Measurements from ENCODE around the gene A2M. TPM values are rescaled to one million over a fixed set of nuclear protein-coding genes. Genes with fewer than 3 reads are reported as not detected.

The A2M gene
- total and polyA plus RNA-seq, 2 of the 8 experiments (the other 6 are each of a cell fraction or from before 2014, with no cell fraction given) = 0.15 TPM; not detected in 1

GRCh38 chr12:9156119-9156518 is 40.4 kb upstream of the A2M start (continued):
- TF ChIP-seq, protein P1, sequence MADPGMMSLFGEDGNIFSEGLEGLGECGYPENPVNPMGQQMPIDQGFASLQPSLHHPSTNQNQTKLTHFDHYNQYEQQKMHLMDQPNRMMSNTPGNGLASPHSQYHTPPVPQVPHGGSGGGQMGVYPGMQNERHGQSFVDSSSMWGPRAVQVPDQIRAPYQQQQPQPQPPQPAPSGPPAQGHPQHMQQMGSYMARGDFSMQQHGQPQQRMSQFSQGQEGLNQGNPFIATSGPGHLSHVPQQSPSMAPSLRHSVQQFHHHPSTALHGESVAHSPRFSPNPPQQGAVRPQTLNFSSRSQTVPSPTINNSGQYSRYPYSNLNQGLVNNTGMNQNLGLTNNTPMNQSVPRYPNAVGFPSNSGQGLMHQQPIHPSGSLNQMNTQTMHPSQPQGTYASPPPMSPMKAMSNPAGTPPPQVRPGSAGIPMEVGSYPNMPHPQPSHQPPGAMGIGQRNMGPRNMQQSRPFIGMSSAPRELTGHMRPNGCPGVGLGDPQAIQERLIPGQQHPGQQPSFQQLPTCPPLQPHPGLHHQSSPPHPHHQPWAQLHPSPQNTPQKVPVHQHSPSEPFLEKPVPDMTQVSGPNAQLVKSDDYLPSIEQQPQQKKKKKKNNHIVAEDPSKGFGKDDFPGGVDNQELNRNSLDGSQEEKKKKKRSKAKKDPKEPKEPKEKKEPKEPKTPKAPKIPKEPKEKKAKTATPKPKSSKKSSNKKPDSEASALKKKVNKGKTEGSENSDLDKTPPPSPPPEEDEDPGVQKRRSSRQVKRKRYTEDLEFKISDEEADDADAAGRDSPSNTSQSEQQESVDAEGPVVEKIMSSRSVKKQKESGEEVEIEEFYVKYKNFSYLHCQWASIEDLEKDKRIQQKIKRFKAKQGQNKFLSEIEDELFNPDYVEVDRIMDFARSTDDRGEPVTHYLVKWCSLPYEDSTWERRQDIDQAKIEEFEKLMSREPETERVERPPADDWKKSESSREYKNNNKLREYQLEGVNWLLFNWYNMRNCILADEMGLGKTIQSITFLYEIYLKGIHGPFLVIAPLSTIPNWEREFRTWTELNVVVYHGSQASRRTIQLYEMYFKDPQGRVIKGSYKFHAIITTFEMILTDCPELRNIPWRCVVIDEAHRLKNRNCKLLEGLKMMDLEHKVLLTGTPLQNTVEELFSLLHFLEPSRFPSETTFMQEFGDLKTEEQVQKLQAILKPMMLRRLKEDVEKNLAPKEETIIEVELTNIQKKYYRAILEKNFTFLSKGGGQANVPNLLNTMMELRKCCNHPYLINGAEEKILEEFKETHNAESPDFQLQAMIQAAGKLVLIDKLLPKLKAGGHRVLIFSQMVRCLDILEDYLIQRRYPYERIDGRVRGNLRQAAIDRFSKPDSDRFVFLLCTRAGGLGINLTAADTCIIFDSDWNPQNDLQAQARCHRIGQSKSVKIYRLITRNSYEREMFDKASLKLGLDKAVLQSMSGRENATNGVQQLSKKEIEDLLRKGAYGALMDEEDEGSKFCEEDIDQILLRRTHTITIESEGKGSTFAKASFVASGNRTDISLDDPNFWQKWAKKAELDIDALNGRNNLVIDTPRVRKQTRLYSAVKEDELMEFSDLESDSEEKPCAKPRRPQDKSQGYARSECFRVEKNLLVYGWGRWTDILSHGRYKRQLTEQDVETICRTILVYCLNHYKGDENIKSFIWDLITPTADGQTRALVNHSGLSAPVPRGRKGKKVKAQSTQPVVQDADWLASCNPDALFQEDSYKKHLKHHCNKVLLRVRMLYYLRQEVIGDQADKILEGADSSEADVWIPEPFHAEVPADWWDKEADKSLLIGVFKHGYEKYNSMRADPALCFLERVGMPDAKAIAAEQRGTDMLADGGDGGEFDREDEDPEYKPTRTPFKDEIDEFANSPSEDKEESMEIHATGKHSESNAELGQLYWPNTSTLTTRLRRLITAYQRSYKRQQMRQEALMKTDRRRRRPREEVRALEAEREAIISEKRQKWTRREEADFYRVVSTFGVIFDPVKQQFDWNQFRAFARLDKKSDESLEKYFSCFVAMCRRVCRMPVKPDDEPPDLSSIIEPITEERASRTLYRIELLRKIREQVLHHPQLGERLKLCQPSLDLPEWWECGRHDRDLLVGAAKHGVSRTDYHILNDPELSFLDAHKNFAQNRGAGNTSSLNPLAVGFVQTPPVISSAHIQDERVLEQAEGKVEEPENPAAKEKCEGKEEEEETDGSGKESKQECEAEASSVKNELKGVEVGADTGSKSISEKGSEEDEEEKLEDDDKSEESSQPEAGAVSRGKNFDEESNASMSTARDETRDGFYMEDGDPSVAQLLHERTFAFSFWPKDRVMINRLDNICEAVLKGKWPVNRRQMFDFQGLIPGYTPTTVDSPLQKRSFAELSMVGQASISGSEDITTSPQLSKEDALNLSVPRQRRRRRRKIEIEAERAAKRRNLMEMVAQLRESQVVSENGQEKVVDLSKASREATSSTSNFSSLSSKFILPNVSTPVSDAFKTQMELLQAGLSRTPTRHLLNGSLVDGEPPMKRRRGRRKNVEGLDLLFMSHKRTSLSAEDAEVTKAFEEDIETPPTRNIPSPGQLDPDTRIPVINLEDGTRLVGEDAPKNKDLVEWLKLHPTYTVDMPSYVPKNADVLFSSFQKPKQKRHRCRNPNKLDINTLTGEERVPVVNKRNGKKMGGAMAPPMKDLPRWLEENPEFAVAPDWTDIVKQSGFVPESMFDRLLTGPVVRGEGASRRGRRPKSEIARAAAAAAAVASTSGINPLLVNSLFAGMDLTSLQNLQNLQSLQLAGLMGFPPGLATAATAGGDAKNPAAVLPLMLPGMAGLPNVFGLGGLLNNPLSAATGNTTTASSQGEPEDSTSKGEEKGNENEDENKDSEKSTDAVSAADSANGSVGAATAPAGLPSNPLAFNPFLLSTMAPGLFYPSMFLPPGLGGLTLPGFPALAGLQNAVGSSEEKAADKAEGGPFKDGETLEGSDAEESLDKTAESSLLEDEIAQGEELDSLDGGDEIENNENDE (IDR thresholded peaks at IDR 0.05; ENCODE audit: insufficient replicate concordance, low read length) = no peak
- TF ChIP-seq, protein P2, sequence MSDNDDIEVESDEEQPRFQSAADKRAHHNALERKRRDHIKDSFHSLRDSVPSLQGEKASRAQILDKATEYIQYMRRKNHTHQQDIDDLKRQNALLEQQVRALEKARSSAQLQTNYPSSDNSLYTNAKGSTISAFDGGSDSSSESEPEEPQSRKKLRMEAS (IDR thresholded peaks at IDR 0.05) = no peak
- no peak for TF ChIP-seq NRF1 (IDR thresholded peaks at IDR 0.05; ENCODE audit: low read depth, low read length)
- no peak for TF ChIP-seq GTF2F1 (IDR thresholded peaks at IDR 0.05; ENCODE audit: borderline replicate concordance, low read depth, low read length)
- TF ChIP-seq BRCA1 (IDR thresholded peaks at IDR 0.05; ENCODE audit: low read depth, low read length) = no peak
- TF ChIP-seq KDM1A (IDR thresholded peaks at IDR 0.05; ENCODE audit: borderline replicate concordance, low read length) = no peak
- TF ChIP-seq E2F6 (IDR thresholded peaks at IDR 0.05) = no peak
- TF ChIP-seq PHF8 (conservative IDR thresholded peaks at IDR 0.05; ENCODE audit: low read depth, low read length) = no peak
- no peak for TF ChIP-seq SRF (IDR thresholded peaks at IDR 0.05; ENCODE audit: low read depth, low read length)

Measured in H1 (cell line).